Measurements from ENCODE around the gene SELPLG.

GRCh38 chr12:108578813-108579212 lies 54.9 kb downstream of the SELPLG start:
- TF ChIP-seq POLR2A (IDR thresholded peaks at IDR 0.05): no peak
- no peak for TF ChIP-seq CTCF (IDR thresholded peaks at IDR 0.05)
